Measurements from ENCODE around the gene DENND1A.
"Not testable (repeated sequence)": the region's sequence is repeated elsewhere in the genome, so short reads cannot be mapped to it uniquely, and the experiment has no call there.

Gene DENND1A

GRCh38 chr9:123742009-123742767 lies 187.7 kb downstream of the DENND1A start:
- peaks cover 5% of the 10 kb centered on the region for H3K36me3 Mint-ChIP-seq
- no peak overlapping the region for H3K27ac Mint-ChIP-seq
- H3K9me3 Mint-ChIP-seq, result no peaks in the 10 kb centered on the region
- H3K4me1 Mint-ChIP-seq, result peaks cover 11% of the 10 kb centered on the region
- no peaks in the 10 kb centered on the region for H3K27me3 Mint-ChIP-seq
- ATAC-seq, result no peak
- H3K4me3 Mint-ChIP-seq, result no peak overlapping the region

GRCh38 chr9:123741214-123741613 lies 188.7 kb downstream of the DENND1A start:
- no peak overlapping the region for H3K27ac Mint-ChIP-seq

GRCh38 chr9:123739902-123740301 lies 190.0 kb downstream of the DENND1A start:
- no peaks in the 10 kb centered on the region for H3K27me3 Mint-ChIP-seq
- H3K27ac Mint-ChIP-seq, result no peak overlapping the region
- peaks cover 11% of the 10 kb centered on the region for H3K4me1 Mint-ChIP-seq
- no peak for ATAC-seq
- no peak overlapping the region for H3K4me3 Mint-ChIP-seq
- peaks cover 5% of the 10 kb centered on the region for H3K36me3 Mint-ChIP-seq
- H3K9me3 Mint-ChIP-seq, result no peaks in the 10 kb centered on the region

More at GRCh38 chr9:123741214-123741613, 188.7 kb downstream of the DENND1A start:
- H3K27me3 Mint-ChIP-seq, result no peaks in the 10 kb centered on the region
- no peaks in the 10 kb centered on the region for H3K9me3 Mint-ChIP-seq
- ATAC-seq, result no peak
- peaks cover 11% of the 10 kb centered on the region for H3K4me1 Mint-ChIP-seq
- peaks cover 5% of the 10 kb centered on the region for H3K36me3 Mint-ChIP-seq
- no peak overlapping the region for H3K4me3 Mint-ChIP-seq

GRCh38 chr9:123739387-123739786 lies 190.5 kb downstream of the DENND1A start:
- H3K4me1 Mint-ChIP-seq, result peaks cover 13% of the 10 kb centered on the region
- ATAC-seq, result no peak
- H3K9me3 Mint-ChIP-seq, result no peaks in the 10 kb centered on the region
- H3K27me3 Mint-ChIP-seq, result no peaks in the 10 kb centered on the region
- no peak overlapping the region for H3K27ac Mint-ChIP-seq
- peaks cover 5% of the 10 kb centered on the region for H3K36me3 Mint-ChIP-seq
- H3K4me3 Mint-ChIP-seq, result no peak overlapping the region

GRCh38 chr9:123738648-123739047 lies 191.3 kb downstream of the DENND1A start:
- Mint-ChIP-seq H3K27ac (no peak overlapping the region), H3K4me3 (no peak overlapping the region), H3K36me3 (peaks cover 5% of the 10 kb centered on the region), H3K4me1 (peaks cover 20% of the 10 kb centered on the region), H3K27me3 (no peaks in the 10 kb centered on the region), H3K9me3 (no peaks in the 10 kb centered on the region)
- no peak for ATAC-seq

GRCh38 chr9:123735376-123735775 lies 194.6 kb downstream of the DENND1A start:
- no peak for ATAC-seq
- Mint-ChIP-seq H3K4me1 (peaks cover 13% of the 10 kb centered on the region), H3K27ac (no peak overlapping the region), H3K36me3 (peaks cover 16% of the 10 kb centered on the region), H3K27me3 (no peaks in the 10 kb centered on the region), H3K4me3 (no peak overlapping the region), H3K9me3 (no peaks in the 10 kb centered on the region)

GRCh38 chr9:123728571-123728970 lies 201.4 kb downstream of the DENND1A start:
- H3K9me3 Mint-ChIP-seq, H3K27ac Mint-ChIP-seq, H3K27me3 Mint-ChIP-seq, ATAC-seq, H3K4me1 Mint-ChIP-seq, H3K4me3 Mint-ChIP-seq: not testable (repeated sequence)
- peaks cover 45% of the 10 kb centered on the region for H3K36me3 Mint-ChIP-seq

- Mint-ChIP-seq H3K36me3 (peaks cover 48% of the 10 kb centered on the region), H3K27me3 (no peaks in the 10 kb centered on the region), H3K9me3 (peaks cover 6% of the 10 kb centered on the region), H3K4me3 (no peak overlapping the region), H3K4me1 (peaks cover 4% of the 10 kb centered on the region), H3K27ac (no peak overlapping the region)
- no peak for ATAC-seq
Measured at GRCh38 chr9:123727332-123727731, 202.6 kb downstream of the DENND1A start.

GRCh38 chr9:123725389-123725788 lies 204.5 kb downstream of the DENND1A start:
- peaks cover 12% of the 10 kb centered on the region for H3K9me3 Mint-ChIP-seq
- H3K36me3 Mint-ChIP-seq, result peaks cover 58% of the 10 kb centered on the region
- H3K27me3 Mint-ChIP-seq, result no peaks in the 10 kb centered on the region
- H3K4me3 Mint-ChIP-seq, result no peak overlapping the region
- peaks cover 4% of the 10 kb centered on the region for H3K4me1 Mint-ChIP-seq
- no peak for ATAC-seq
- no peak overlapping the region for H3K27ac Mint-ChIP-seq

- Mint-ChIP-seq H3K9me3 (peaks cover 13% of the 10 kb centered on the region), H3K4me1 (peaks cover 4% of the 10 kb centered on the region), H3K27me3 (no peaks in the 10 kb centered on the region), H3K4me3 (no peak overlapping the region), H3K27ac (no peak overlapping the region), H3K36me3 (peaks cover 53% of the 10 kb centered on the region)
- ATAC-seq, result no peak
Measured at GRCh38 chr9:123724211-123724796, 205.6 kb downstream of the DENND1A start.

- H3K4me3 Mint-ChIP-seq, result no peak overlapping the region
- H3K9me3 Mint-ChIP-seq, result peaks cover 13% of the 10 kb centered on the region
- no peak overlapping the region for H3K27ac Mint-ChIP-seq
- peaks cover 47% of the 10 kb centered on the region for H3K36me3 Mint-ChIP-seq
- H3K27me3 Mint-ChIP-seq, result no peaks in the 10 kb centered on the region
- H3K4me1 Mint-ChIP-seq, result peaks cover 4% of the 10 kb centered on the region
- ATAC-seq, result no peak
Measured at GRCh38 chr9:123723135-123723875, 206.6 kb downstream of the DENND1A start.

- Mint-ChIP-seq H3K36me3 (peaks cover 47% of the 10 kb centered on the region), H3K4me3 (no peak overlapping the region), H3K9me3 (peaks cover 13% of the 10 kb centered on the region), H3K27me3 (no peaks in the 10 kb centered on the region), H3K27ac (no peak overlapping the region), H3K4me1 (peaks cover 7% of the 10 kb centered on the region)
- ATAC-seq, result no peak
Measured at GRCh38 chr9:123722378-123722777, 207.5 kb downstream of the DENND1A start.

- no peak for ATAC-seq
- no peaks in the 10 kb centered on the region for H3K27me3 Mint-ChIP-seq
- H3K36me3 Mint-ChIP-seq, result peaks cover 28% of the 10 kb centered on the region
- peaks cover 18% of the 10 kb centered on the region for H3K4me1 Mint-ChIP-seq
- peaks cover 7% of the 10 kb centered on the region for H3K9me3 Mint-ChIP-seq
- no peak overlapping the region for H3K27ac Mint-ChIP-seq
- no peak overlapping the region for H3K4me3 Mint-ChIP-seq
Measured at GRCh38 chr9:123718188-123718587, 211.7 kb downstream of the DENND1A start.

- H3K27ac Mint-ChIP-seq, result no peak overlapping the region
- peaks cover 7% of the 10 kb centered on the region for H3K9me3 Mint-ChIP-seq
- H3K36me3 Mint-ChIP-seq, result peaks cover 28% of the 10 kb centered on the region
- ATAC-seq, result no peak
- H3K4me1 Mint-ChIP-seq, result peaks cover 18% of the 10 kb centered on the region
- no peaks in the 10 kb centered on the region for H3K27me3 Mint-ChIP-seq
- H3K4me3 Mint-ChIP-seq, result no peak overlapping the region
Measured at GRCh38 chr9:123717581-123718175, 212.2 kb downstream of the DENND1A start.

GRCh38 chr9:123716339-123716945 lies 213.5 kb downstream of the DENND1A start:
- H3K27ac Mint-ChIP-seq, result peak overlapping the region; percentile 8
- ATAC-seq, result peak; percentile 56
- H3K27me3 Mint-ChIP-seq, result no peaks in the 10 kb centered on the region
- peaks cover 11% of the 10 kb centered on the region for H3K9me3 Mint-ChIP-seq
- H3K4me1 Mint-ChIP-seq, result peaks cover 18% of the 10 kb centered on the region
- no peak overlapping the region for H3K4me3 Mint-ChIP-seq
- H3K36me3 Mint-ChIP-seq, result peaks cover 26% of the 10 kb centered on the region
